Osteoblast (primary cell): ENCODE data around the gene F11R. TPM values are rescaled to one million over a fixed set of nuclear protein-coding genes. Genes with fewer than 3 reads are reported as not detected.
"Not testable (repeated sequence)": the region's sequence is repeated elsewhere in the genome, so short reads cannot be mapped to it uniquely, and the experiment has no call there.

Experiments
- DNase-seq: peaks from one replicate; pipeline ENCODE4 v3.0.0; 2011; ENCODE audit warnings: low spot score, mixed read lengths; ENCODE audit not compliant: insufficient read length; ENCODE audit errors: missing footprints
- H2AFZ ChIP-seq: 2 replicates; pipeline ENCODE4 v1.6.0; 2011; ENCODE audit warnings: mild to moderate bottlenecking, low read length
- H3K27ac ChIP-seq: 2 replicates; pipeline ENCODE4 v1.5.1; 2011; ENCODE audit warnings: mild to moderate bottlenecking, low read depth, low read length, moderate library complexity
- H3K27me3 ChIP-seq: 2 replicates; pipeline ENCODE4 v1.6.0; 2012; ENCODE audit warnings: mild to moderate bottlenecking, control low read depth, inconsistent platforms, low read length, moderate library complexity; ENCODE audit not compliant: insufficient read depth
- H3K36me3 ChIP-seq: 2 replicates; pipeline ENCODE4 v1.5.1; 2011; ENCODE audit warnings: mild to moderate bottlenecking, low read length, control low read depth, moderate library complexity; ENCODE audit not compliant: insufficient read depth
- H3K4me1 ChIP-seq: 2 replicates; pipeline ENCODE4 v1.5.1; 2011; ENCODE audit warnings: mild to moderate bottlenecking, low read length, control low read depth, moderate library complexity; ENCODE audit not compliant: insufficient read depth
- H3K4me2 ChIP-seq: 2 replicates; pipeline ENCODE4 v1.6.0; 2011; ENCODE audit warnings: mild to moderate bottlenecking, low read length; ENCODE audit not compliant: insufficient read depth
- H3K4me3 ChIP-seq: fragments of 200-600 bp; sonication (generic); 3 replicates; pipeline ENCODE4 v1.5.1; 2012; ENCODE audit warnings: mild to moderate bottlenecking, low read length, inconsistent platforms; ENCODE audit not compliant: insufficient read depth
- H3K79me2 ChIP-seq: 2 replicates; pipeline ENCODE4 v1.6.0; 2012; ENCODE audit warnings: mild to moderate bottlenecking, low read length, control low read depth, inconsistent platforms; ENCODE audit not compliant: insufficient read depth
- H3K9me3 ChIP-seq: 2 replicates; pipeline ENCODE4 v1.5.1; 2011; ENCODE audit warnings: low read depth, low read length, control low read depth
- H4K20me1 ChIP-seq: 2 replicates; pipeline ENCODE4 v1.6.0; 2012; ENCODE audit warnings: mild to moderate bottlenecking, low read length, control low read depth; ENCODE audit not compliant: insufficient read depth
- total RNA-seq: library from RNA; depleted of rRNA; stranded (reverse); fragments of >200 nt; gene quantifications from 2 replicates; pipeline ENCODE4 v1.2.3, GENCODE V29; 2012
- TF ChIP-seq, protein P1 (sequence below): IDR thresholded peaks from 2 replicates; pipeline ENCODE4 v1.5.1; 2011; ENCODE audit warnings: mild to moderate bottlenecking, low read depth, low read length, moderate library complexity; ENCODE audit errors: extremely low read depth

The F11R gene
- total RNA-seq, 1 donor: 0.72 TPM

DNA sequence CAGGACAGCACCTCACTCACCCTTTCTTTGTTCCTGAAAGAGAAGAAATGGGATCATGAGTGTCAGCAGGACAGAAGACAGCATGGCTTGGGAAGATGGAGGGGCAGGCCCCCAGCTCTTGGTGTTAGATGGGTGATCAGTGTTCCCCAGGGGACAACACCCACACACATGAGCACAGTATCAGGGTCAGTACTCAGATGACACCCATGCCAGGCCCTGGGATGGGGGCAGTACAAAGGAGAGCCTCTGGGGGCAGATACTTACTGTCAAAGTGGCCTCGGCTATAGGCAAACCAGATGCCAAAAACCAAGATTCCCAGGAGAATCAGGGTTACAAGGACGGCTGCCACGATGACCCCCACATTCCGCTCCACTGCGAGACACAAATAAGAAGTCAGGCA lies 21.6 kb downstream of the F11R start:
- peaks cover 8% of the 10 kb centered on the region for H3K4me1 ChIP-seq
- no peak overlapping the region for H3K4me3 ChIP-seq
- H3K4me2 ChIP-seq: no peak overlapping the region
- TF ChIP-seq, protein P1, sequence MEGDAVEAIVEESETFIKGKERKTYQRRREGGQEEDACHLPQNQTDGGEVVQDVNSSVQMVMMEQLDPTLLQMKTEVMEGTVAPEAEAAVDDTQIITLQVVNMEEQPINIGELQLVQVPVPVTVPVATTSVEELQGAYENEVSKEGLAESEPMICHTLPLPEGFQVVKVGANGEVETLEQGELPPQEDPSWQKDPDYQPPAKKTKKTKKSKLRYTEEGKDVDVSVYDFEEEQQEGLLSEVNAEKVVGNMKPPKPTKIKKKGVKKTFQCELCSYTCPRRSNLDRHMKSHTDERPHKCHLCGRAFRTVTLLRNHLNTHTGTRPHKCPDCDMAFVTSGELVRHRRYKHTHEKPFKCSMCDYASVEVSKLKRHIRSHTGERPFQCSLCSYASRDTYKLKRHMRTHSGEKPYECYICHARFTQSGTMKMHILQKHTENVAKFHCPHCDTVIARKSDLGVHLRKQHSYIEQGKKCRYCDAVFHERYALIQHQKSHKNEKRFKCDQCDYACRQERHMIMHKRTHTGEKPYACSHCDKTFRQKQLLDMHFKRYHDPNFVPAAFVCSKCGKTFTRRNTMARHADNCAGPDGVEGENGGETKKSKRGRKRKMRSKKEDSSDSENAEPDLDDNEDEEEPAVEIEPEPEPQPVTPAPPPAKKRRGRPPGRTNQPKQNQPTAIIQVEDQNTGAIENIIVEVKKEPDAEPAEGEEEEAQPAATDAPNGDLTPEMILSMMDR: no peak
- H3K79me2 ChIP-seq: no peaks in the 10 kb centered on the region
- no peak overlapping the region for H3K27ac ChIP-seq
- H4K20me1 ChIP-seq: no peaks in the 10 kb centered on the region
- no peak for DNase-seq
- H3K27me3 ChIP-seq: no peaks in the 10 kb centered on the region
- H2AFZ ChIP-seq: no peak overlapping the region
- H3K36me3 ChIP-seq: no peaks in the 10 kb centered on the region
- H3K9me3 ChIP-seq: no peaks in the 10 kb centered on the region

DNA sequence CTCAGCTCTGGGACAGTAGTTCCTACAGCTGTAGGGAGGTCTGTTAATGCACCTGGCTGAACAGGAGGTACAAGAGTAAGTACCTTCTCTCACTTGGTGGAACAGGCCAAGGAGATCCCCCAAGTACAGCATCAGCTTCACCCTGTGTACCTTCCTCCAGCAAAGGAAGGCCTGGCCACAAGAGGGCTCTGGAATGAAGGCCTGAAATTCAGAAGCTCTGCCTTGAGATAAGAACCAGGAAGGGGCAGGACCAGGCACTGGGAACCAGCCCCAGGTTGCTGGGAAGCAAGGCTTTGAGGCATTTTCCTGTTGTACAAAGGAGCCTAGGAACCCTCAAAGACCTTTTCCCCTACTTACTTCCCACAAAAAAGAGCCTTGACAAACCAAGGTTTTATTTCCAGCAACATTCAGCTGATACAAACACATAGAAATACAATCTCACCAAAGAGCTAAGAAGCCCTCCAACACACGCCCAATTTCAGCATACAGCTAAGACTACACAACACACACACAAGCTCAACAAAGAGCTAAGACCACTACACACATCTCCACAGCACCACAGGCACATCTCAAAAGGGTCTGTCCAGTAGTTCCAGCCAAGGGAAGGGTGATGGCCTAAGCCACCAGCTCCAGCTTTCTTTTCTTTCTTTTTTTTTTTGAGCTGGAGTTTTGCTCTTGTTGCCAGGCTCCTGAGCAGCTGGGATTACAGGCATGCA lies 23.5 kb downstream of the F11R start:
- H4K20me1 ChIP-seq: no peaks in the 10 kb centered on the region
- H3K79me2 ChIP-seq: no peaks in the 10 kb centered on the region
- no peak overlapping the region for H3K4me2 ChIP-seq
- no peaks in the 10 kb centered on the region for H3K9me3 ChIP-seq
- peaks cover 8% of the 10 kb centered on the region for H3K4me1 ChIP-seq
- DNase-seq: peak; percentile 87
- no peaks in the 10 kb centered on the region for H3K27me3 ChIP-seq
- H3K4me3 ChIP-seq: no peak overlapping the region
- TF ChIP-seq, protein P1: peak; percentile 72
- no peaks in the 10 kb centered on the region for H3K36me3 ChIP-seq
- H3K27ac ChIP-seq: no peak overlapping the region
- H2AFZ ChIP-seq: peak overlapping the region; percentile 33

DNA sequence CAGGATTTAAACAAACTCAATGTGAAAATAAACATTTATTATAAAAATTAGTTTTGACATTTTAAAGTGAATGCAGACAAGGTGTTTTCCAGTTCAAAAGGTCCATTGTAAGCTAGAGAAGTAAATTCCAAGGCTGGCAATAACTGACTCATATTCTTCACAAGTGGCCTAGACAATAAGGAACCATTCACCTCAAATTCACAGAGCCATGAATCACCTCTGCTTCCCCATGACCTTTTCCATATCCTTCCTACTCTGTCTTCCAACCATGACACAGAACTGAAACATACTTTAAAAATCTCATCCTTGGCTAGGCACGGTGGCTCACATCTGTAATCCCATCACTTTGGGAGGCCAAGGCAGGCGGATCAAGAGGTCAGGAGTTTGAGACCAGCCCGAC lies 24.8 kb downstream of the F11R start:
- Histone ChIP-seq H3K4me1 (peaks cover 8% of the 10 kb centered on the region), H4K20me1 (no peaks in the 10 kb centered on the region), H3K4me3 (no peak overlapping the region), H3K4me2 (no peak overlapping the region), H3K9me3 (no peaks in the 10 kb centered on the region), H3K27ac (no peak overlapping the region), H3K27me3 (no peaks in the 10 kb centered on the region), H2AFZ (no peak overlapping the region), H3K79me2 (no peaks in the 10 kb centered on the region), H3K36me3 (no peaks in the 10 kb centered on the region)
- DNase-seq: no peak
- TF ChIP-seq, protein P1: no peak

DNA sequence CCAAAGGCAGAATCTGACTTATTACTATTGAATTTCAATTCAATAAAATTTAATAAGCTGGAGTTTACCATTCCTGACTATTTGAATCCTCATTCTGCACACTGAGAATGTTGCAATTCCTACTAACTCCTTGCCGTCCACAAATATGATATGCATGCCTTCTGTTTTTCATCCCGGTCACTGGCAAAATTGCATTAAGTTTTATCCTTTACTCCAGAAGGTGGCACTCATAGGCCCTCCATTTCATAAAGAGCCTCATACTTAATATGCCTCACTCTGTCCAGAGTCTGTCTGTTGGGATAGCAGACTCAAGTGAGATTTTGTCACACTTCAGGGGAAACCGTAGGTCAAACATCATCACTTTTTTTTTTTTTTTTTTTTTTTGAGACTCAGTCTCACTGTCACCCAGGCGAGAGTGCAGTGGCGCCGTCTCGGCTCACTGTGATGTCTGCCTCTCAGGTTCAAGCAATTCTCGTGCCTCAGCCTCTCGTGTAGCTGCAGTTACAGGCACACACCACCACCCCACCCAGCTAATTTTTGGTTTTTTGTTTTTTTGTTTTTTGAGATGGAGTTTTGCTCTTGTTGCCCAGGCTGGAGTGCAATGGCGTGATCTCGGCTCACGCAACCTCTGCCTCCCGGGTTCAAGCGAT lies 27.3 kb downstream of the F11R start:
- TF ChIP-seq, protein P1: peak; percentile 49
- H3K36me3 ChIP-seq: no peaks in the 10 kb centered on the region
- H3K27ac ChIP-seq: no peak overlapping the region
- no peaks in the 10 kb centered on the region for H3K27me3 ChIP-seq
- H4K20me1 ChIP-seq: no peaks in the 10 kb centered on the region
- no peak for DNase-seq
- no peak overlapping the region for H3K4me2 ChIP-seq
- H3K4me1 ChIP-seq: peaks cover 8% of the 10 kb centered on the region
- no peaks in the 10 kb centered on the region for H3K79me2 ChIP-seq
- H3K4me3 ChIP-seq: no peak overlapping the region
- H2AFZ ChIP-seq: no peak overlapping the region
- no peaks in the 10 kb centered on the region for H3K9me3 ChIP-seq

DNA sequence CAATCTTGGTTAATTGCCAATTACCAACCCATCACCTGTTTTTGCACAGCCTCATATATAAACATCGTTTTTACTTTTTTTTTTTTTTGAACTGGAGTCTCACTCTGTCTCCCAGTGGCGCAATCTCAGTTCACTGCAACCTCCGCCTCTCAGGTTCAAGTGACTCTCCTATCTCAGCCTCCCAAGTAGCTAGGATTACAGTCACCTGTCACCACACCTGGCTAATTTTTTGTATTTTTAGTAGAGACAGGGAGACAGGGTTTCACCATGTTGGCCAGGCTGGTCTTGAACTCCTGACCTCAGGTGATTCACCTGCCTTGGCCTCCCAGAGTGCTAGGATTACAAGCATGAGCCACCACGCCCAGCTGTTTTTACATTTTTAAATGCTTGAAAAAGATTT lies 28.9 kb downstream of the F11R start:
- H4K20me1 ChIP-seq: not testable (repeated sequence)

More for the DNA sequence above, 28.9 kb downstream of the F11R start:
- not testable (repeated sequence) for H3K4me3 ChIP-seq, H3K79me2 ChIP-seq, H3K4me2 ChIP-seq, H3K27ac ChIP-seq, H3K36me3 ChIP-seq, H2AFZ ChIP-seq, H3K27me3 ChIP-seq, H3K9me3 ChIP-seq, DNase-seq, H3K4me1 ChIP-seq
